ENCODE results near the gene GALM.

DNA sequence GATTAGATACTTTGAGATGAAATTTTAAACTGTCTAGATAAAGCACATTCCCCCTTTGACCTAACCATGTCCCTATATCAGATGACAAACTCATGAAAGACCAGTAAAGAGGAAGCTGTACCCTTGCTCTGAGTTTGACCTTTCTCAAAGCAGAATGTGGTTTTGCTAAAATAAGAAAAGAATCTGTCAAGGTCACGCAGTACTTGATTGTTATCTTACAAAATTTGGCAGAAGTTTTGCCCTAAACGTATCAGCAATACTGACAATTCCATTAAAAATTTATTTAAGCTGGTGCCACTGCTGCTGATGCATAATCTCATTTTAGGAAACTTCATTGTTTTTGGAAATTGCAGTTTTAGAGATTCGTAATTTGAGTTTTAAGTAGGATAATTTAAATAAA, 31.2 kb upstream of the GALM start:
- TF ChIP-seq, protein P1, sequence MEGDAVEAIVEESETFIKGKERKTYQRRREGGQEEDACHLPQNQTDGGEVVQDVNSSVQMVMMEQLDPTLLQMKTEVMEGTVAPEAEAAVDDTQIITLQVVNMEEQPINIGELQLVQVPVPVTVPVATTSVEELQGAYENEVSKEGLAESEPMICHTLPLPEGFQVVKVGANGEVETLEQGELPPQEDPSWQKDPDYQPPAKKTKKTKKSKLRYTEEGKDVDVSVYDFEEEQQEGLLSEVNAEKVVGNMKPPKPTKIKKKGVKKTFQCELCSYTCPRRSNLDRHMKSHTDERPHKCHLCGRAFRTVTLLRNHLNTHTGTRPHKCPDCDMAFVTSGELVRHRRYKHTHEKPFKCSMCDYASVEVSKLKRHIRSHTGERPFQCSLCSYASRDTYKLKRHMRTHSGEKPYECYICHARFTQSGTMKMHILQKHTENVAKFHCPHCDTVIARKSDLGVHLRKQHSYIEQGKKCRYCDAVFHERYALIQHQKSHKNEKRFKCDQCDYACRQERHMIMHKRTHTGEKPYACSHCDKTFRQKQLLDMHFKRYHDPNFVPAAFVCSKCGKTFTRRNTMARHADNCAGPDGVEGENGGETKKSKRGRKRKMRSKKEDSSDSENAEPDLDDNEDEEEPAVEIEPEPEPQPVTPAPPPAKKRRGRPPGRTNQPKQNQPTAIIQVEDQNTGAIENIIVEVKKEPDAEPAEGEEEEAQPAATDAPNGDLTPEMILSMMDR (IDR thresholded peaks at IDR 0.05), result no peak
- no peak for TF ChIP-seq POLR2A (IDR thresholded peaks at IDR 0.05)

Data from adrenal gland (tissue), 5 donors.